SK-N-SH treated with all-trans-retinoic acid at 6 μM for 48 hours (cell line): ENCODE measurements around the gene ZMYND8.

Experiments used
- ATAC-seq: fragments of 200-7000 bp; cut with Tn5 transposase; 3 replicates; pipeline ENCODE4 v1.9.1; 2020; ENCODE audit warnings: mild to moderate bottlenecking, moderate library complexity
- BACH2 ChIP-seq: fragments of 250-450 bp; sonication (Bioruptor Pico); IDR thresholded peaks from 2 replicates; pipeline ENCODE4 v1.9.0; 2021; ENCODE audit warnings: mild to moderate bottlenecking, borderline replicate concordance
- CSRNP3 ChIP-seq: fragments of 250-450 bp; sonication (Bioruptor Pico); IDR thresholded peaks from 2 replicates; pipeline ENCODE4 v1.5.1; 2021; ENCODE audit warnings: mild to moderate bottlenecking, moderate library complexity
- ESRRG ChIP-seq: fragments of 250-450 bp; sonication (Bioruptor Pico); IDR thresholded peaks from 2 replicates; pipeline ENCODE4 v1.6.1; 2021; ENCODE audit warnings: mild to moderate bottlenecking
- GLIS3 ChIP-seq: fragments of 250-450 bp; sonication (Bioruptor Pico); IDR thresholded peaks from 2 replicates; pipeline ENCODE4 v1.5.0; 2020; ENCODE audit warnings: mild to moderate bottlenecking, moderate library complexity
- OSR1 ChIP-seq: fragments of 250-450 bp; sonication (Bioruptor Pico); IDR thresholded peaks from 2 replicates; pipeline ENCODE4 v1.8.0; 2022; ENCODE audit warnings: moderate library complexity, mild to moderate bottlenecking, inconsistent platforms
- PATZ1 ChIP-seq: fragments of 250-450 bp; sonication (Bioruptor Pico); IDR thresholded peaks from 2 replicates; pipeline ENCODE4 v1.8.0; 2020; ENCODE audit warnings: mild to moderate bottlenecking, moderate library complexity, borderline replicate concordance
- PPARA ChIP-seq: fragments of 250-450 bp; sonication (Bioruptor Pico); IDR thresholded peaks from 2 replicates; pipeline ENCODE4 v1.5.0; 2020; ENCODE audit warnings: mild to moderate bottlenecking, borderline replicate concordance
- RARB ChIP-seq: fragments of 250-450 bp; sonication (Bioruptor Pico); IDR thresholded peaks from 2 replicates; pipeline ENCODE4 v1.8.0; 2021; ENCODE audit warnings: mild to moderate bottlenecking, moderate library complexity
- SNAI2 ChIP-seq: fragments of 250-450 bp; sonication (Bioruptor Pico); IDR thresholded peaks from 2 replicates; pipeline ENCODE4 v1.5.0; 2020; ENCODE audit warnings: mild to moderate bottlenecking, moderate library complexity
- TCF4 ChIP-seq: fragments of 250-450 bp; sonication (Bioruptor Pico); IDR thresholded peaks from 2 replicates; pipeline ENCODE4 v1.8.0; 2021; ENCODE audit warnings: mild to moderate bottlenecking, moderate library complexity, borderline replicate concordance
- ZC3H10 ChIP-seq: fragments of 250-450 bp; sonication (Bioruptor Pico); IDR thresholded peaks from 2 replicates; pipeline ENCODE4 v1.5.1; 2021; ENCODE audit warnings: mild to moderate bottlenecking, moderate library complexity
- ZFP3 ChIP-seq: fragments of 250-450 bp; sonication (Bioruptor Pico); IDR thresholded peaks from 2 replicates; pipeline ENCODE4 v1.5.0; 2020; ENCODE audit warnings: mild to moderate bottlenecking, moderate library complexity
- ZNF565 ChIP-seq: fragments of 450-650 bp; formaldehyde crosslinking; conservative IDR thresholded peaks from 2 replicates; pipeline ENCODE4 v1.5.0; 2020; ENCODE audit warnings: low read depth, mild to moderate bottlenecking, moderate library complexity
- ZNF70 ChIP-seq: fragments of 450-650 bp; formaldehyde crosslinking; IDR thresholded peaks from 2 replicates; pipeline ENCODE4 v1.5.0; 2020; ENCODE audit warnings: mild to moderate bottlenecking, moderate library complexity
- TF ChIP-seq, protein P1 (sequence below): fragments of 250-450 bp; sonication (Bioruptor Pico); IDR thresholded peaks from 2 replicates; pipeline ENCODE4 v1.5.0; 2020; ENCODE audit warnings: mild to moderate bottlenecking, moderate library complexity
- TF ChIP-seq, protein P2 (sequence below): fragments of 250-450 bp; sonication (Bioruptor Pico); IDR thresholded peaks from 2 replicates; pipeline ENCODE4 v1.5.1; 2020; ENCODE audit warnings: low read depth, mild to moderate bottlenecking, moderate library complexity
- TF ChIP-seq, protein P3 (sequence below): fragments of 250-450 bp; sonication (Bioruptor Pico); IDR thresholded peaks from 2 replicates; pipeline ENCODE4 v1.8.0; 2021; ENCODE audit warnings: low read depth, mild to moderate bottlenecking, moderate library complexity, borderline replicate concordance

Gene ZMYND8

DNA sequence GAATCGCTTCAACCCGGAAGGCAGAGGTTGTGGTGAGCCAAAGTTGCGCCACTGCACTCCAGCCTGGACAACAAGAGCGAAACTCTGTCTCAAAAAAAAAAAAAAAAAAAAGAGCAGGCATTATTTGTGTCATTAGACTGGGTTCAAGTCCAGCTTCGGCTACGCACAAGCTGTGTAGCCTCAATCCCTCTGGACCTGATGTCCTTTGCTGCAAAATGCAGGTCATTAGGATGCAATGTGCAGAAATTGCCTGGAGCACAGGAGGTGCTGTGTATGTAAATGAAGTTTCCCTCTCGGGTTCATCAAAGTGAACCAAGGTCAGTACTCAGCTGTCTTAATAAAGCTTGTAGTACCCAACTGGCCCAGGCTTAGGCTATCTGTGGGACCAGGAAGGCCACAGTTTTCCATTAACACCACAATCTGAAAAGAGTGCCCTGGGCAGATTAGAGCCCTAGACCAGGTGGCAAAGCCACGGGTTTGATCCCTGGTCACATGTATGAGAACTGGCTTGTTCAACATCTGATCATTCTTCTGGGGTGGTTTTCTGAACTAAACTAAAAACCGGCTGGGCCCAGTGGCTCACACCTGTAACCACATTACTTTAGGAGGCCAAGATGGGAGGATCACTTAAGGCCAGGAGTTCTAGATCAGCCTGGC, 155.3 kb downstream of the ZMYND8 start:
- TF ChIP-seq TCF4 (CRISPR knock-in tag) (no peak), GLIS3 (no peak), RARB (no peak), ZC3H10 (CRISPR knock-in tag) (no peak)
- no peak for ATAC-seq

- no peak for ATAC-seq
Measured at GRCh38 chr20:47198996-47199552, 157.4 kb downstream of the ZMYND8 start.

DNA sequence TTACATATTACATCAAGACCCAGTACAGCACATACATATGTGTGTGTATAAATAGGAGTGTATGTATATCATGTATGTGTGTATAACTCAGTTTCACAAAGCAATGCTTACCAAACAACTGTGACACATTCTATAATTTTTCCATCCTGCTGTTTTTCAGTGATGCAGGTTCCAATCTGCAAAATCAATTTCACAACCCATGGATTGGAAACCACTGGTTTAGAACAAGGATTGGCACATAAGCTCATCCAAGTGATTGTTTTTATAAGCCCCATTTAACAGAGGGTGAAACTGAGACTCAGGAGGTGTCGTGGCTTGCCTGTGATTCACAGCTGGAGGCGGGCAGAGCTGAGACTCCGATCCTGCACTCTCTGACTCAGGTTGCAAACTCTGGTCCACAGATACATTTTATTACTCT, 158.2 kb downstream of the ZMYND8 start:
- ATAC-seq = no peak
- TF ChIP-seq ZNF70 (CRISPR knock-in tag) = no peak
- TF ChIP-seq, protein P1, sequence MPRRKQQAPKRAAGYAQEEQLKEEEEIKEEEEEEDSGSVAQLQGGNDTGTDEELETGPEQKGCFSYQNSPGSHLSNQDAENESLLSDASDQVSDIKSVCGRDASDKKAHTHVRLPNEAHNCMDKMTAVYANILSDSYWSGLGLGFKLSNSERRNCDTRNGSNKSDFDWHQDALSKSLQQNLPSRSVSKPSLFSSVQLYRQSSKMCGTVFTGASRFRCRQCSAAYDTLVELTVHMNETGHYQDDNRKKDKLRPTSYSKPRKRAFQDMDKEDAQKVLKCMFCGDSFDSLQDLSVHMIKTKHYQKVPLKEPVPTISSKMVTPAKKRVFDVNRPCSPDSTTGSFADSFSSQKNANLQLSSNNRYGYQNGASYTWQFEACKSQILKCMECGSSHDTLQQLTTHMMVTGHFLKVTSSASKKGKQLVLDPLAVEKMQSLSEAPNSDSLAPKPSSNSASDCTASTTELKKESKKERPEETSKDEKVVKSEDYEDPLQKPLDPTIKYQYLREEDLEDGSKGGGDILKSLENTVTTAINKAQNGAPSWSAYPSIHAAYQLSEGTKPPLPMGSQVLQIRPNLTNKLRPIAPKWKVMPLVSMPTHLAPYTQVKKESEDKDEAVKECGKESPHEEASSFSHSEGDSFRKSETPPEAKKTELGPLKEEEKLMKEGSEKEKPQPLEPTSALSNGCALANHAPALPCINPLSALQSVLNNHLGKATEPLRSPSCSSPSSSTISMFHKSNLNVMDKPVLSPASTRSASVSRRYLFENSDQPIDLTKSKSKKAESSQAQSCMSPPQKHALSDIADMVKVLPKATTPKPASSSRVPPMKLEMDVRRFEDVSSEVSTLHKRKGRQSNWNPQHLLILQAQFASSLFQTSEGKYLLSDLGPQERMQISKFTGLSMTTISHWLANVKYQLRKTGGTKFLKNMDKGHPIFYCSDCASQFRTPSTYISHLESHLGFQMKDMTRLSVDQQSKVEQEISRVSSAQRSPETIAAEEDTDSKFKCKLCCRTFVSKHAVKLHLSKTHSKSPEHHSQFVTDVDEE (CRISPR knock-in tag) = no peak

More at GRCh38 chr20:47198996-47199552, 157.4 kb downstream of the ZMYND8 start:
- no peak for TF ChIP-seq SNAI2 (CRISPR knock-in tag)
- TF ChIP-seq ZNF565 (CRISPR knock-in tag) = no peak
- no peak for TF ChIP-seq PPARA (CRISPR knock-in tag)
- TF ChIP-seq OSR1 (CRISPR knock-in tag) = no peak
- no peak for TF ChIP-seq ZFP3 (CRISPR knock-in tag)
- no peak for TF ChIP-seq BACH2 (CRISPR knock-in tag)
- no peak for TF ChIP-seq ESRRG (CRISPR knock-in tag)
- TF ChIP-seq RARB = no peak
- TF ChIP-seq PATZ1 = no peak
- TF ChIP-seq, protein P2, sequence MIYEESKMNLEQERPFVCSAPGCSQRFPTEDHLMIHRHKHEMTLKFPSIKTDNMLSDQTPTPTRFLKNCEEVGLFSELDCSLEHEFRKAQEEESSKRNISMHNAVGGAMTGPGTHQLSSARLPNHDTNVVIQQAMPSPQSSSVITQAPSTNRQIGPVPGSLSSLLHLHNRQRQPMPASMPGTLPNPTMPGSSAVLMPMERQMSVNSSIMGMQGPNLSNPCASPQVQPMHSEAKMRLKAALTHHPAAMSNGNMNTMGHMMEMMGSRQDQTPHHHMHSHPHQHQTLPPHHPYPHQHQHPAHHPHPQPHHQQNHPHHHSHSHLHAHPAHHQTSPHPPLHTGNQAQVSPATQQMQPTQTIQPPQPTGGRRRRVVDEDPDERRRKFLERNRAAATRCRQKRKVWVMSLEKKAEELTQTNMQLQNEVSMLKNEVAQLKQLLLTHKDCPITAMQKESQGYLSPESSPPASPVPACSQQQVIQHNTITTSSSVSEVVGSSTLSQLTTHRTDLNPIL (CRISPR knock-in tag) = no peak
- no peak for TF ChIP-seq CSRNP3 (CRISPR knock-in tag)
- TF ChIP-seq TCF4 (CRISPR knock-in tag) = no peak
- TF ChIP-seq, protein P3, sequence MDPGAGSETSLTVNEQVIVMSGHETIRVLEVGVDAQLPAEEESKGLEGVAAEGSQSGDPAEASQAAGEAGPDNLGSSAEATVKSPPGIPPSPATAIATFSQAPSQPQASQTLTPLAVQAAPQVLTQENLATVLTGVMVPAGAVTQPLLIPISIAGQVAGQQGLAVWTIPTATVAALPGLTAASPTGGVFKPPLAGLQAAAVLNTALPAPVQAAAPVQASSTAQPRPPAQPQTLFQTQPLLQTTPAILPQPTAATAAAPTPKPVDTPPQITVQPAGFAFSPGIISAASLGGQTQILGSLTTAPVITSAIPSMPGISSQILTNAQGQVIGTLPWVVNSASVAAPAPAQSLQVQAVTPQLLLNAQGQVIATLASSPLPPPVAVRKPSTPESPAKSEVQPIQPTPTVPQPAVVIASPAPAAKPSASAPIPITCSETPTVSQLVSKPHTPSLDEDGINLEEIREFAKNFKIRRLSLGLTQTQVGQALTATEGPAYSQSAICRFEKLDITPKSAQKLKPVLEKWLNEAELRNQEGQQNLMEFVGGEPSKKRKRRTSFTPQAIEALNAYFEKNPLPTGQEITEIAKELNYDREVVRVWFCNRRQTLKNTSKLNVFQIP (CRISPR knock-in tag) = no peak
